ENCODE results near the gene RASSF9. TPM values are rescaled to one million over a fixed set of nuclear protein-coding genes. Genes with fewer than 3 reads are reported as not detected.

The RASSF9 gene
- total and polyA plus RNA-seq, 10 of the 15 experiments (the other 5 are each of a cell fraction or from before 2014, with no cell fraction given), result under 0.01 to 0.10 TPM; not detected in 8

- Histone ChIP-seq H3K4me2 (ENCODE audit: control insufficient read depth, insufficient read depth) (no peak overlapping the region), H2AFZ (ENCODE audit: control insufficient read depth, low read depth, low read length) (no peak overlapping the region)
- TF ChIP-seq TARDBP (IDR thresholded peaks at IDR 0.05; ENCODE audit: borderline replicate concordance) (no peak), NFXL1 (IDR thresholded peaks at IDR 0.05; ENCODE audit: borderline replicate concordance) (no peak), ATF7 (IDR thresholded peaks at IDR 0.05; ENCODE audit: low read depth) (no peak), ZBTB4 (CRISPR knock-in tag; IDR thresholded peaks at IDR 0.05) (no peak), CBX5 (IDR thresholded peaks at IDR 0.05; ENCODE audit: low read depth) (no peak), MAX (IDR thresholded peaks at IDR 0.05; ENCODE audit: low read depth, low read length) (no peak), POLR2AphosphoS5 (IDR thresholded peaks at IDR 0.05; ENCODE audit: low read length) (no peak), ATF2 (IDR thresholded peaks at IDR 0.05; ENCODE audit: low read length) (no peak), CREM (IDR thresholded peaks at IDR 0.05; ENCODE audit: low read depth) (no peak), RELA (IDR thresholded peaks at IDR 0.05; ENCODE audit: borderline replicate concordance, partially characterized antibody) (no peak), SREBF2 (IDR thresholded peaks at IDR 0.05; ENCODE audit: low read length) (no peak), SIN3A (IDR thresholded peaks at IDR 0.05; ENCODE audit: low read depth, low read length) (no peak), PAX5 (IDR thresholded peaks at IDR 0.05; ENCODE audit: borderline replicate concordance, low read depth, low read length) (no peak), KAT2A (conservative IDR thresholded peaks at IDR 0.05; ENCODE audit: control insufficient read depth, low read depth, low read length) (no peak), PBX3 (IDR thresholded peaks at IDR 0.05; ENCODE audit: insufficient replicate concordance, low read depth, low read length) (no peak), NFIC (IDR thresholded peaks at IDR 0.05; ENCODE audit: low read depth, low read length) (no peak), BRCA1 (IDR thresholded peaks at IDR 0.05; ENCODE audit: low read depth, low read length) (no peak), SRF (IDR thresholded peaks at IDR 0.05; ENCODE audit: low read depth in 2 of 2, low read length in 2 of 2) (no peak)
Observed at GRCh38 chr12:85784096-85784720, 52.0 kb downstream of the RASSF9 start.

More at GRCh38 chr12:85784096-85784720, 52.0 kb downstream of the RASSF9 start:
- Histone ChIP-seq H3K27me3 (replicated peaks in 1 of 2; ENCODE audit: control insufficient read depth in 2 of 2, insufficient read depth in 2 of 2, low read length in 1 of 2) (no peaks in the 10 kb centered on the region), H3K27ac (ENCODE audit: control insufficient read depth, insufficient read depth) (no peak overlapping the region), H3K36me3 (ENCODE audit: control insufficient read depth in 2 of 2, insufficient read depth in 2 of 2, low read length in 1 of 2) (no peaks in the 10 kb centered on the region), H3K4me3 (no peak overlapping the region), H3K9ac (ENCODE audit: control insufficient read depth, insufficient read depth, low read length) (no peak overlapping the region), H4K20me1 (ENCODE audit: control insufficient read depth, insufficient read depth) (no peaks in the 10 kb centered on the region), H3K9me3 (replicated peaks; ENCODE audit: control insufficient read depth, insufficient read depth, low read length) (no peaks in the 10 kb centered on the region), H3K79me2 (ENCODE audit: control insufficient read depth, insufficient read depth, low read length) (no peaks in the 10 kb centered on the region), H3K4me1 (ENCODE audit: control insufficient read depth, insufficient read depth, low read length) (no peaks in the 10 kb centered on the region)
- ChIA-PET SMC1A (ENCODE audit: uncharacterized antibody, unreplicated experiment) (no interaction called here), CTCF (interaction anchor here (1.1 kb wide), 1 partner anchor 83 kb away, joined by 3 read pairs; no protein-coding TSS in a partner anchor), RAD21 (ENCODE audit: unreplicated experiment) (no interaction called here), POLR2A (no interaction called here)
- 3% methylated on average over 2 of the region's 2 CpGs for WGBS (ENCODE audit: insufficient coverage, insufficient replicate concordance, low lambda C conversion rate, missing lambda C conversion rate)
- DNase-seq (ENCODE audit: low read depth, low spot score), result no peak
- in situ Hi-C loops (cut with MboI) (no loop called here), intact Hi-C loops (cut with micrococcal nuclease; ENCODE audit: unreplicated experiment) (no loop called here)
- ATAC-seq, result no peak
- BruUV-seq (replicated peaks), result no TSS peak
- no peak for FAIRE-seq
